Trophoblast cell (in vitro differentiated cells and primary cell): Measurements from ENCODE around the gene SEC61B. TPM values are rescaled to one million over a fixed set of nuclear protein-coding genes. Genes with fewer than 3 reads are reported as not detected.

Experiments used
- DNase-seq, 2 donors: peaks; one replicate each; pipeline ENCODE4 v3.0.0-alpha.2; 2016
- H2AFZ ChIP-seq: 2 replicates; pipeline ENCODE4 v1.6.1; 2013; ENCODE audit warnings: low read length, moderate library complexity, mild to moderate bottlenecking; ENCODE audit not compliant: insufficient read depth, poor library complexity
- H2AK5ac ChIP-seq: 2 replicates; pipeline ENCODE4 v1.6.1; 2013; ENCODE audit warnings: mild to moderate bottlenecking, low read length
- H2BK120ac ChIP-seq: 2 replicates; pipeline ENCODE4 v1.6.1; 2013; ENCODE audit warnings: low read length, mild to moderate bottlenecking, moderate library complexity; ENCODE audit not compliant: insufficient read depth, poor library complexity
- H2BK12ac ChIP-seq: 2 replicates; pipeline ENCODE4 v1.6.1; 2013; ENCODE audit warnings: mild to moderate bottlenecking, low read length, moderate library complexity
- H2BK5ac ChIP-seq: 2 replicates; pipeline ENCODE4 v1.6.1; 2013; ENCODE audit warnings: low read length, low read depth, moderate library complexity, mild to moderate bottlenecking; ENCODE audit not compliant: poor library complexity
- H3K14ac ChIP-seq: 2 replicates; pipeline ENCODE4 v1.6.1; 2013; ENCODE audit warnings: mild to moderate bottlenecking, low read length
- H3K18ac ChIP-seq: 2 replicates; pipeline ENCODE4 v1.6.1; 2013; ENCODE audit warnings: mild to moderate bottlenecking, low read length
- H3K23ac ChIP-seq: 2 replicates; pipeline ENCODE4 v1.6.1; 2013; ENCODE audit warnings: low read length
- H3K27ac ChIP-seq: 2 replicates; pipeline ENCODE4 v1.5.1; 2013; ENCODE audit warnings: low read depth, mild to moderate bottlenecking, inconsistent platforms, low read length, moderate library complexity
- H3K27me3 ChIP-seq: 2 replicates; pipeline ENCODE4 v1.6.1; 2013; ENCODE audit warnings: inconsistent platforms, mild to moderate bottlenecking, low read length, moderate library complexity; ENCODE audit not compliant: insufficient read depth
- H3K36me3 ChIP-seq, 2 experiments: 1 replicate in 1 of 2; 2 replicates in 1 of 2; pipeline ENCODE4 v1.6.1; 2013; ENCODE audit warnings: low read length in 2 of 2, mild to moderate bottlenecking in 2 of 2, moderate library complexity in 1 of 2; ENCODE audit not compliant: insufficient read depth in 2 of 2, control insufficient read depth in 1 of 2
- H3K4ac ChIP-seq: 2 replicates; pipeline ENCODE4 v1.6.1; 2013; ENCODE audit warnings: low read depth, mild to moderate bottlenecking, low read length, moderate library complexity
- H3K4me1 ChIP-seq, 2 experiments: 1 replicate in 1 of 2; 2 replicates in 1 of 2; pipeline ENCODE4 v1.6.1; 2013; ENCODE audit warnings: low read length in 2 of 2, mild to moderate bottlenecking in 2 of 2, moderate library complexity in 1 of 2; ENCODE audit not compliant: insufficient read depth in 2 of 2, control insufficient read depth in 1 of 2
- H3K4me2 ChIP-seq: 2 replicates; pipeline ENCODE4 v1.6.1; 2013; ENCODE audit warnings: inconsistent platforms, mild to moderate bottlenecking, low read length, moderate library complexity
- H3K4me3 ChIP-seq: 2 replicates; pipeline ENCODE4 v1.5.1; 2013; ENCODE audit warnings: mild to moderate bottlenecking, low read depth, low read length, inconsistent platforms
- H3K79me1 ChIP-seq: one replicate; pipeline ENCODE4 v1.6.1; 2013; ENCODE audit warnings: low read length
- H3K79me2 ChIP-seq: 2 replicates; pipeline ENCODE4 v1.6.1; 2013; ENCODE audit warnings: low read length, mild to moderate bottlenecking; ENCODE audit not compliant: control insufficient read depth, insufficient read depth, poor library complexity
- H3K9ac ChIP-seq: 2 replicates; pipeline ENCODE4 v1.6.1; 2013; ENCODE audit warnings: mild to moderate bottlenecking, low read length
- H3K9me3 ChIP-seq: 2 replicates; pipeline ENCODE4 v1.6.1; 2013; ENCODE audit warnings: low read depth, mild to moderate bottlenecking, control low read depth, inconsistent platforms, low read length; ENCODE audit not compliant: insufficient read depth
- H4K12ac ChIP-seq: 2 replicates; pipeline ENCODE4 v1.6.1; 2013; ENCODE audit warnings: low read depth, mild to moderate bottlenecking, low read length, moderate library complexity
- H4K8ac ChIP-seq: 2 replicates; pipeline ENCODE4 v1.6.1; 2013; ENCODE audit warnings: low read depth, mild to moderate bottlenecking, low read length, moderate library complexity
- H4K91ac ChIP-seq: one replicate; pipeline ENCODE4 v1.6.1; 2013; ENCODE audit warnings: low read depth, mild to moderate bottlenecking, low read length, moderate library complexity
- WGBS: extraction: QIAGEN DNeasy Blood & Tissue Kit; methylation state at CpG from one replicate; pipeline ENCODE4 v1.1.7; 2013; ENCODE audit warnings: missing lambda C conversion rate; ENCODE audit not compliant: insufficient read length, insufficient coverage; ENCODE audit errors: extremely low coverage; 5-methylcytosine and 5-hydroxymethylcytosine counted together
- polyA plus RNA-seq: library from polyadenylated mRNA; stranded (reverse); fragments of 200-250 nt; gene quantifications from 2 replicates; pipeline ENCODE4 v1.2.3, GENCODE V29; 2013

The SEC61B gene
- 776 and 817 TPM in 2 replicates for polyA plus RNA-seq

DNA sequence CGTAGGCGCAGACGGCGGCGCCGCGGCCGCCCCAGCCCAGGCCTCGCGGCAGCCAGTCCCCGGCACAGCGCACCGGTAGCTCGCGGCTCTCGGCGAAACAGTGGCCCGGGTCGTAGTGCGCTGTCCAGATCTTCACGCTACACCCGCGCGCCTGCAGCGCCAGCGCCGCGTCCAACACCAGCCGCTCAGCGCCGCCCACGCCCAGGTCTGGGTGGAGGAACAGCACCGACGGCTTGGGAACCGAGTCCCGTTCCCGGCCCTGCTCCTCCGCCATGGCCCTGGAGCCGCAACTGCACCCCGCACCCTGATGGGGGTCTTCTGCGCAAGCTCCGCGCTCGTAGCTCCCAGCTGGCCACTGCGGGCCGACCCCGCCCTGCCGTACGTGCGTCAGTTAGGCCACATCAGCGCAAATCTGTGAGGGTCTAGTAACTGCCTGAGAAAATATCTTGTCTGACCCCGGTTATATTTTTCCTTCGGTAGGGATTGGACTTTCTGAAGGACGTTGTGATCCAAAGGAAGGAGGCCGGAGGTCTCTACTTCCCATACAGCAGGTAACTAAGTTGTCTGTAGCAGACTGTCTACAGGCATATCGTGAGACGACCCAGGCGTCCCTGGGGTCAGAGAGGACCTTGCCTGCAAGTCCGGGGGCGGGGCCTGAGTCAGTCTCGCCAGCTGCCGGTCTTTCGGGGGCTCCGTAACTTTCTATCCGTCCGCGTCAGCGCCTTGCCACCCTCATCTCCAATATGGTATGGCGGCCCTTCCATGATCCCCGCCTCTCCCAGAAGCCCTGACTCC is at the start of gene SEC61B, which contains the start of gene ALG2:
SEC61B (plus strand) TSS at position 662 of the 795 bp plus-strand sequence; CDS start at position 744, 82 bp downstream.
ALG2 (minus strand) TSS at position 322 of the 795 bp plus-strand sequence; CDS start at position 274, 48 bp downstream.
- Histone ChIP-seq H3K79me2 (peaks cover 15% of the 10 kb centered on the region), H3K18ac (peak within 1 kb of the TSS; percentile 86)
- no CpG with 5 or more reads among the region's 70 CpGs for WGBS

GRCh38 chr9:99173570-99174504 is 48.2 kb upstream of the SEC61B start:
- Histone ChIP-seq H3K9me3 (peaks cover 1% of the 10 kb centered on the region), H3K4me3 (no peak overlapping the region)

More for the DNA sequence above, at the start of gene SEC61B, which contains the start of gene ALG2:
- Histone ChIP-seq H2AK5ac (peak within 1 kb of the TSS; percentile 31), H3K23ac (no peak within 1 kb of the TSS), H3K4ac (peak within 1 kb of the TSS; percentile 94), H3K27ac (peak within 1 kb of the TSS; percentile 81), H4K91ac (peak within 1 kb of the TSS; percentile 83), H3K14ac (peak within 1 kb of the TSS; percentile 96), H3K36me3 (peaks cover 8 to 21% of the 10 kb centered on the region in 2 experiments), H4K12ac (peak within 1 kb of the TSS; percentile 92), H3K79me1 (peaks cover 12% of the 10 kb centered on the region), H3K4me2 (peak within 1 kb of the TSS; percentile 92), H2BK12ac (no peak within 1 kb of the TSS), H3K9me3 (no peaks in the 10 kb centered on the region), H3K4me1 (no peaks in the 10 kb centered on the region), H2BK120ac (peak within 1 kb of the TSS; percentile 27), H3K27me3 (no peaks in the 10 kb centered on the region), H3K9ac (peak within 1 kb of the TSS; percentile 98), H2AFZ (peak within 1 kb of the TSS; percentile 85), H2BK5ac (peak within 1 kb of the TSS; percentile 86), H4K8ac (peak within 1 kb of the TSS; percentile 95), H3K4me3 (peak within 1 kb of the TSS; percentile 100)
- peak; percentile 91 to 94 for DNase-seq

DNA sequence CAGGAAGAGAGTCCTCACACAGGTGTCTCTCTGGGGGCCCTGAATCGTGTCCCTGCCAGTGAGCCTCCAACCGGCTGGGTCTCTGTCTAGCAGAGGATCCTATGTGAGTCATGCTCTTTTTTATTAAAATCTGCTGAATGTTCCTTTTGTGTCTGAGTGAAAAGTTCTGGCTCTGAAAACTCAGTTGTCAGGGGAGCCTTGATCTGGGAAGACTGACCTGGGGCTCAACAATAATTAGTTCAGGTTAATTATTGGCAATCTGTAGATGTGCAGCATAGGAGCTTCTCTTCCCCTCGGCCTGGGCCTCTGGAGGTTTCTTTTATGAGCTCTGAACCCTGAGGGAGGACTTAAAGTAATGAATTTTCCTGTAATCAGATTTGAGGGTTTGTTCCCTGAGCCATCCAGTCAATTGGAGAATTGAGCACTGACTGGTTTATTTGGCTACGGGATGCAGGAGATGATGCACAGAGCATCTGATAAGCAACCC is 45.5 kb upstream of the SEC61B start:
- Histone ChIP-seq H2BK120ac (no peak overlapping the region), H3K9ac (no peak overlapping the region), H3K14ac (no peak overlapping the region), H2AK5ac (no peak overlapping the region), H3K9me3 (peaks cover 1% of the 10 kb centered on the region), H2BK12ac (no peak overlapping the region), H3K27me3 (no peaks in the 10 kb centered on the region), H4K91ac (no peak overlapping the region), H3K23ac (no peak overlapping the region), H4K8ac (no peak overlapping the region), H2BK5ac (no peak overlapping the region), H3K4me2 (no peak overlapping the region), H3K4me1 (peaks cover 0 to 2% of the 10 kb centered on the region in 2 experiments), H3K36me3 (no peaks in the 10 kb centered on the region), H3K4me3 (no peak overlapping the region), H2AFZ (no peak overlapping the region), H4K12ac (no peak overlapping the region), H3K79me1 (no peaks in the 10 kb centered on the region), H3K18ac (no peak overlapping the region), H3K4ac (no peak overlapping the region), H3K79me2 (no peaks in the 10 kb centered on the region), H3K27ac (no peak overlapping the region)
- no peak for DNase-seq
- no CpG with 5 or more reads among the region's 4 CpGs for WGBS

More at GRCh38 chr9:99173570-99174504, 48.2 kb upstream of the SEC61B start:
- Histone ChIP-seq H3K79me1 (no peaks in the 10 kb centered on the region), H2AFZ (no peak overlapping the region), H3K27me3 (no peaks in the 10 kb centered on the region), H3K18ac (no peak overlapping the region), H3K4me2 (no peak overlapping the region), H3K4me1 (peaks cover 7 to 19% of the 10 kb centered on the region in 2 experiments), H2AK5ac (no peak overlapping the region), H3K14ac (no peak overlapping the region), H3K27ac (no peak overlapping the region), H3K23ac (no peak overlapping the region), H4K91ac (no peak overlapping the region), H3K36me3 (no peaks in the 10 kb centered on the region), H2BK5ac (no peak overlapping the region), H4K12ac (no peak overlapping the region), H2BK120ac (no peak overlapping the region), H2BK12ac (no peak overlapping the region), H3K4ac (no peak overlapping the region), H4K8ac (no peak overlapping the region), H3K9ac (no peak overlapping the region), H3K79me2 (no peaks in the 10 kb centered on the region)
- DNase-seq: no peak
- WGBS: no CpG with 5 or more reads among the region's 10 CpGs
